Naive thymus-derived CD8-positive, alpha-beta T cell (primary cell): ENCODE data around the gene DIP2C. TPM values are rescaled to one million over a fixed set of nuclear protein-coding genes. Genes with fewer than 3 reads are reported as not detected.

Source experiments
- ATAC-seq, 2 donors: fragments of 150-1000 bp; cut with Tn5 transposase in 1 of 2; sonication (Bioruptor Pico), chemical (Tn5 transposase) in 1 of 2; 1 replicate in 1 of 2; 2 replicates in 1 of 2; pipeline ENCODE4 v1.10.0; 2021; ENCODE audit warnings: mild to moderate bottlenecking in 2 of 2, moderate library complexity in 2 of 2
- POLR2A ChIA-PET: fragments of 350-600 bp; sonication (Branson Sonifier 250); formaldehyde crosslinking; loops from one replicate; lab custom pipeline; 2021; ENCODE audit warnings: antibody characterized with exemption; lab: Charles Lee
- DNase-seq, 10 donors: peaks; one replicate each; pipeline versions ENCODE4 v3.0.0 to v3.0.0-alpha.2; 2020 to 2022
- H3K27ac Mint-ChIP-seq, 10 donors: one replicate each; pipeline ENCODE4 v1.8.0; 2020 to 2022; ENCODE audit warnings: mild to moderate bottlenecking in 10 of 10, mixed read lengths in 10 of 10, moderate library complexity in 4 of 10, inconsistent platforms in 1 of 10
- H3K27me3 Mint-ChIP-seq, 5 donors: one replicate each; pipeline ENCODE4 v1.8.0; 2021 to 2022; ENCODE audit warnings: mixed read lengths in 5 of 5
- H3K36me3 Mint-ChIP-seq, 3 donors: one replicate each; pipeline ENCODE4 v1.8.0; 2020 to 2022; ENCODE audit warnings: mixed read lengths in 3 of 3, mild to moderate bottlenecking in 2 of 3, inconsistent platforms in 1 of 3
- H3K4me1 Mint-ChIP-seq, 4 donors: one replicate each; pipeline ENCODE4 v1.8.0; 2021 to 2022; ENCODE audit warnings: mixed read lengths in 4 of 4
- H3K4me3 Mint-ChIP-seq, 10 donors: one replicate each; pipeline ENCODE4 v1.8.0; 2020 to 2022; ENCODE audit warnings: mild to moderate bottlenecking in 10 of 10, mixed read lengths in 10 of 10, moderate library complexity in 6 of 10, inconsistent platforms in 1 of 10
- H3K9me3 Mint-ChIP-seq, 9 donors: one replicate each; pipeline ENCODE4 v1.8.0; 2020 to 2022; ENCODE audit warnings: mixed read lengths in 9 of 9, mild to moderate bottlenecking in 3 of 9, inconsistent platforms in 1 of 9, moderate library complexity in 1 of 9
- polyA plus RNA-seq, 3 donors: library from polyadenylated mRNA; unstranded; fragments of 300-500 nt; fragmentation: Illumina TruSeq; gene quantifications; one replicate each; pipeline ENCODE4 v1.2.3, GENCODE V29; 2021
- total RNA-seq, 8 experiments: library from RNA in 2 of 8; stranded (reverse) in 2 of 8; gene quantifications; one replicate each; pipeline ENCODE4 v1.2.3 and lab custom pipeline; 2021 to 2026

The DIP2C gene
- total and polyA plus RNA-seq, 5 experiments from 2014 or later: 0.32 to 3.9 (median 1.2) TPM

- H3K4me1 Mint-ChIP-seq: no peaks in the 10 kb centered on the region
- ATAC-seq (no peak), DNase-seq (no peak)
- peaks cover 0 to 10% (median 5%) of the 10 kb centered on the region in 5 donors for H3K27me3 Mint-ChIP-seq
- peaks cover 0 to 2% (median 0%) of the 10 kb centered on the region in 9 donors for H3K9me3 Mint-ChIP-seq
- H3K4me3 Mint-ChIP-seq: no peak overlapping the region
- POLR2A ChIA-PET: no interaction called here
- H3K36me3 Mint-ChIP-seq: no peaks in the 10 kb centered on the region
- H3K27ac Mint-ChIP-seq: no peak overlapping the region
These were observed 106.0 kb downstream of the DIP2C start for GRCh38 chr10:583433-583832.

- H3K4me3 Mint-ChIP-seq: no peak overlapping the region
- H3K36me3 Mint-ChIP-seq: no peaks in the 10 kb centered on the region
- ATAC-seq (no peak), DNase-seq (no peak)
- H3K4me1 Mint-ChIP-seq: no peaks in the 10 kb centered on the region
- no peak overlapping the region for H3K27ac Mint-ChIP-seq
- POLR2A ChIA-PET: no interaction called here
- H3K27me3 Mint-ChIP-seq: peaks cover 0 to 10% (median 3%) of the 10 kb centered on the region in 5 donors
- H3K9me3 Mint-ChIP-seq: peaks cover 0 to 2% (median 0%) of the 10 kb centered on the region in 9 donors
These were observed 107.6 kb downstream of the DIP2C start for GRCh38 chr10:581776-582330.

- peaks cover 2 to 10% (median 3%) of the 10 kb centered on the region in 5 donors for H3K27me3 Mint-ChIP-seq
- H3K36me3 Mint-ChIP-seq: no peaks in the 10 kb centered on the region
- POLR2A ChIA-PET: no interaction called here
These were observed 108.7 kb downstream of the DIP2C start for GRCh38 chr10:580778-581177.

GRCh38 chr10:576130-576465, 113.4 kb downstream of the DIP2C start:
- Mint-ChIP-seq H3K4me1 (no peaks in the 10 kb centered on the region), H3K27ac (no peak overlapping the region), H3K9me3 (peaks cover 0 to 3% (median 0%) of the 10 kb centered on the region in 9 donors), H3K27me3 (peaks cover 13 to 40% (median 30%) of the 10 kb centered on the region in 5 donors), H3K4me3 (no peak overlapping the region), H3K36me3 (no peaks in the 10 kb centered on the region)
- POLR2A ChIA-PET: no interaction called here
- ATAC-seq (no peak), DNase-seq (no peak)

More at GRCh38 chr10:580778-581177, 108.7 kb downstream of the DIP2C start:
- no peak for ATAC-seq
- Mint-ChIP-seq H3K27ac (no peak overlapping the region), H3K4me3 (no peak overlapping the region), H3K9me3 (peaks cover 0 to 2% (median 0%) of the 10 kb centered on the region in 9 donors), H3K4me1 (no peaks in the 10 kb centered on the region)
- no peak for DNase-seq

- Mint-ChIP-seq H3K9me3 (peaks cover 0 to 4% (median under 1%) of the 10 kb centered on the region in 9 donors), H3K27me3 (peaks cover 13 to 45% (median 34%) of the 10 kb centered on the region in 5 donors), H3K27ac (no peak overlapping the region), H3K36me3 (peaks cover 0 to 2% (median 0%) of the 10 kb centered on the region in 3 donors), H3K4me1 (no peaks in the 10 kb centered on the region), H3K4me3 (no peak overlapping the region)
- POLR2A ChIA-PET: no interaction called here
- DNase-seq: peak in 1 of 10 donors; percentile 23
- ATAC-seq: no peak
These were observed 113.9 kb downstream of the DIP2C start for GRCh38 chr10:575402-576129.

GRCh38 chr10:572696-573095, 116.8 kb downstream of the DIP2C start:
- no peaks in the 10 kb centered on the region for H3K4me1 Mint-ChIP-seq

GRCh38 chr10:571688-572451, 117.6 kb downstream of the DIP2C start:
- Mint-ChIP-seq H3K4me1 (no peaks in the 10 kb centered on the region), H3K36me3 (peaks cover 0 to 5% (median 5%) of the 10 kb centered on the region in 3 donors), H3K27me3 (peaks cover 15 to 56% (median 37%) of the 10 kb centered on the region in 5 donors), H3K9me3 (peaks cover 0 to 18% (median 7%) of the 10 kb centered on the region in 9 donors), H3K4me3 (no peak overlapping the region), H3K27ac (no peak overlapping the region)
- POLR2A ChIA-PET: no interaction called here
- DNase-seq (peak in 1 of 10 donors; percentile 30), ATAC-seq (no peak)

More at GRCh38 chr10:572696-573095, 116.8 kb downstream of the DIP2C start:
- Mint-ChIP-seq H3K4me3 (no peak overlapping the region), H3K36me3 (peaks cover 0 to 5% (median 5%) of the 10 kb centered on the region in 3 donors), H3K27ac (no peak overlapping the region), H3K9me3 (peaks cover 0 to 18% (median 7%) of the 10 kb centered on the region in 9 donors), H3K27me3 (peaks cover 15 to 56% (median 37%) of the 10 kb centered on the region in 5 donors)
- peak in 1 of 10 donors; percentile 49 for DNase-seq
- no peak for ATAC-seq
- POLR2A ChIA-PET: no interaction called here

- peaks cover 0 to 5% (median 5%) of the 10 kb centered on the region in 3 donors for H3K36me3 Mint-ChIP-seq
- POLR2A ChIA-PET: no interaction called here
- peaks cover 0 to 18% (median 7%) of the 10 kb centered on the region in 9 donors for H3K9me3 Mint-ChIP-seq
- H3K4me3 Mint-ChIP-seq: no peak overlapping the region
- no peaks in the 10 kb centered on the region for H3K4me1 Mint-ChIP-seq
- no peak overlapping the region for H3K27ac Mint-ChIP-seq
- no peak for ATAC-seq
- peak in 1 of 10 donors; percentile 27 for DNase-seq
- peaks cover 15 to 56% (median 40%) of the 10 kb centered on the region in 5 donors for H3K27me3 Mint-ChIP-seq
These were observed 118.3 kb downstream of the DIP2C start for GRCh38 chr10:571166-571565.

- Mint-ChIP-seq H3K4me3 (no peak overlapping the region), H3K27me3 (peaks cover 15 to 56% (median 37%) of the 10 kb centered on the region in 5 donors), H3K9me3 (peaks cover 0 to 18% (median 7%) of the 10 kb centered on the region in 9 donors), H3K27ac (no peak overlapping the region), H3K4me1 (no peaks in the 10 kb centered on the region), H3K36me3 (peaks cover 0 to 5% (median 5%) of the 10 kb centered on the region in 3 donors)
- ATAC-seq: no peak
- POLR2A ChIA-PET: no interaction called here
- DNase-seq: peak in 1 of 10 donors; percentile 35
These were observed 118.8 kb downstream of the DIP2C start for GRCh38 chr10:570628-571163.

GRCh38 chr10:569961-570627, 119.4 kb downstream of the DIP2C start:
- POLR2A ChIA-PET: no interaction called here
- H3K27me3 Mint-ChIP-seq: peaks cover 14 to 56% (median 34%) of the 10 kb centered on the region in 5 donors
- DNase-seq (peak in 1 of 10 donors; percentile 56), ATAC-seq (no peak)
- no peak overlapping the region for H3K27ac Mint-ChIP-seq
- H3K4me1 Mint-ChIP-seq: no peaks in the 10 kb centered on the region
- peaks cover 0 to 18% (median 7%) of the 10 kb centered on the region in 9 donors for H3K9me3 Mint-ChIP-seq
- H3K36me3 Mint-ChIP-seq: peaks cover 0 to 5% (median 5%) of the 10 kb centered on the region in 3 donors
- no peak overlapping the region for H3K4me3 Mint-ChIP-seq

GRCh38 chr10:568848-569247, 120.6 kb downstream of the DIP2C start:
- H3K4me3 Mint-ChIP-seq: no peak overlapping the region
- H3K9me3 Mint-ChIP-seq: peaks cover 0 to 28% (median 18%) of the 10 kb centered on the region in 9 donors
- POLR2A ChIA-PET: no interaction called here
- H3K27ac Mint-ChIP-seq: no peak overlapping the region
- H3K27me3 Mint-ChIP-seq: peaks cover 8 to 56% (median 30%) of the 10 kb centered on the region in 5 donors
- peaks cover 0 to 14% (median 8%) of the 10 kb centered on the region in 3 donors for H3K36me3 Mint-ChIP-seq
- no peak for DNase-seq
- ATAC-seq: no peak
- no peaks in the 10 kb centered on the region for H3K4me1 Mint-ChIP-seq

GRCh38 chr10:567869-568268, 121.6 kb downstream of the DIP2C start:
- H3K9me3 Mint-ChIP-seq: peaks cover 0 to 37% (median 23%) of the 10 kb centered on the region in 9 donors
- peaks cover 8 to 54% (median 30%) of the 10 kb centered on the region in 5 donors for H3K27me3 Mint-ChIP-seq
- ATAC-seq (no peak), DNase-seq (no peak)
- H3K27ac Mint-ChIP-seq: no peak overlapping the region
- POLR2A ChIA-PET: no interaction called here
- H3K36me3 Mint-ChIP-seq: peaks cover 0 to 21% (median 8%) of the 10 kb centered on the region in 3 donors
- H3K4me1 Mint-ChIP-seq: no peaks in the 10 kb centered on the region
- no peak overlapping the region for H3K4me3 Mint-ChIP-seq
